Endothelial cell of umbilical vein (primary cell): ENCODE data around the gene DLGAP4. TPM values are rescaled to one million over a fixed set of nuclear protein-coding genes. Genes with fewer than 3 reads are reported as not detected.

ENCODE experiments used
- BruUV-seq: library from RNA; stranded (reverse); fragments of 400-500 nt; replicated peaks from 2 replicates; lab custom pipeline; 2021; lab: Mats Ljungman, UMichigan
- CTCF ChIA-PET: fragments of 300-600, 350-600 bp; sonication (Branson Sonifier 250); formaldehyde crosslinking; loops from one replicate; lab custom pipeline; 2021; ENCODE audit warnings: antibody characterized with exemption, inconsistent platforms; lab: Charles Lee
- POLR2A ChIA-PET: fragments of 300-600, 350-600 bp; sonication (Branson Sonifier 250); formaldehyde crosslinking; loops from one replicate; lab custom pipeline; 2021; ENCODE audit warnings: antibody characterized with exemption, inconsistent platforms; lab: Charles Lee
- DNase-seq: peaks from one replicate; pipeline ENCODE4 v3.0.0-alpha.2; 2011; ENCODE audit warnings: low read depth, low spot score
- FAIRE-seq: peaks from 2 replicates; lab custom pipeline; 2011; peaks lifted over from hg19 to GRCh38; lab: Jason Lieb, UNC
- H2AFZ ChIP-seq: 2 replicates; pipeline ENCODE4 v1.6.0; 2012; ENCODE audit warnings: low read depth, low read length, control low read depth, inconsistent platforms
- H3K27ac ChIP-seq: 2 replicates; pipeline ENCODE4 v1.5.1; 2011; ENCODE audit warnings: low read depth, mild to moderate bottlenecking, control low read depth, low read length, moderate library complexity; ENCODE audit not compliant: insufficient read depth
- H3K27me3 ChIP-seq, 2 experiments: 2 replicates each; pipeline versions ENCODE4 v1.6.0 to v1.6.1; 2011; ENCODE audit warnings: low read length in 2 of 2, mixed read lengths in 1 of 2; ENCODE audit not compliant: control insufficient read depth in 2 of 2, insufficient read depth in 2 of 2
- H3K36me3 ChIP-seq, 2 experiments: 2 replicates in 1 of 2; 3 replicates in 1 of 2; pipeline ENCODE4 v1.5.1; 2011; ENCODE audit warnings: low read length in 2 of 2, mild to moderate bottlenecking in 1 of 2, moderate library complexity in 1 of 2; ENCODE audit not compliant: control insufficient read depth in 2 of 2, insufficient read depth in 2 of 2; ENCODE audit errors: extremely low read depth in 1 of 2
- H3K4me1 ChIP-seq: 3 replicates; pipeline ENCODE4 v1.5.1; 2011; ENCODE audit warnings: mild to moderate bottlenecking, low read length; ENCODE audit not compliant: control insufficient read depth, insufficient read depth; ENCODE audit errors: extremely low read depth
- H3K4me2 ChIP-seq: 2 replicates; pipeline ENCODE4 v1.6.1; 2011; ENCODE audit warnings: low read length, control low read depth, mixed read lengths; ENCODE audit not compliant: insufficient read depth
- H3K4me3 ChIP-seq, 3 experiments: fragments of 200-600 bp in 1 of 3; sonication (generic), shearing (Covaris generic) in 1 of 3; replicated peaks in 1 of 3; 2 replicates each; pipeline ENCODE4 v1.5.1; 2011 to 2016; ENCODE audit warnings: control low read depth in 3 of 3, low read length in 3 of 3, mild to moderate bottlenecking in 2 of 3, inconsistent platforms in 1 of 3, low read depth in 1 of 3, moderate library complexity in 1 of 3; ENCODE audit not compliant: insufficient read depth in 1 of 3
- H3K79me2 ChIP-seq: 2 replicates; pipeline ENCODE4 v1.6.0; 2012; ENCODE audit warnings: low read length, inconsistent platforms; ENCODE audit not compliant: control insufficient read depth, insufficient read depth
- H3K9ac ChIP-seq: replicated peaks from 2 replicates; pipeline ENCODE3; 2011; ENCODE audit warnings: low read length, control low read depth; ENCODE audit not compliant: insufficient read depth; ENCODE audit errors: extremely low read depth
- H3K9me1 ChIP-seq: replicated peaks from 3 replicates; pipeline ENCODE4 v1.6.0; 2011; ENCODE audit warnings: mild to moderate bottlenecking, low read length; ENCODE audit not compliant: control insufficient read depth, insufficient read depth; ENCODE audit errors: extremely low read depth
- H3K9me3 ChIP-seq: replicated peaks from 2 replicates; pipeline ENCODE4 v1.5.1; 2012; ENCODE audit warnings: low read length, inconsistent platforms; ENCODE audit not compliant: control insufficient read depth, insufficient read depth
- H4K20me1 ChIP-seq: replicated peaks from 2 replicates; pipeline ENCODE3; 2011; ENCODE audit warnings: mild to moderate bottlenecking, low read length; ENCODE audit not compliant: control insufficient read depth, insufficient read depth; ENCODE audit errors: extremely low read depth
- EZH2 ChIP-seq: IDR thresholded peaks from 2 replicates; pipeline ENCODE4 v1.6.1; 2012; ENCODE audit warnings: borderline replicate concordance, low read depth, mild to moderate bottlenecking, moderate library complexity, low read length, inconsistent platforms; ENCODE audit not compliant: severe bottlenecking
- JUN ChIP-seq: IDR thresholded peaks from 2 replicates; pipeline ENCODE4 v1.6.1; 2011; ENCODE audit warnings: borderline replicate concordance, low read depth; ENCODE audit not compliant: insufficient read length, insufficient read depth
- MYC ChIP-seq: IDR thresholded peaks from one replicate; pipeline ENCODE4 v1.6.1; 2011; ENCODE audit warnings: mild to moderate bottlenecking, low read depth, low read length
- POLR2A ChIP-seq: IDR thresholded peaks from 2 replicates; pipeline ENCODE4 v1.6.1; 2012; ENCODE audit warnings: low read depth, mild to moderate bottlenecking, control low read depth, low read length
- POLR2AphosphoS5 ChIP-seq: IDR thresholded peaks from 2 replicates; pipeline ENCODE4 v1.6.1; 2012; ENCODE audit warnings: low read depth, mild to moderate bottlenecking, control low read depth, low read length, moderate library complexity; ENCODE audit not compliant: insufficient read depth
- dilution Hi-C: fragments of 300-500 bp; cut with MboI; formaldehyde crosslinking; loops from one replicate; pipeline ENCODE4 v1.15.0; 2019; ENCODE audit warnings: low sequenced_read_pairs; ENCODE audit not compliant: extremely low pct_ligation_motif_present
- intact Hi-C: fragments of 100-400 bp; cut with micrococcal nuclease; formaldehyde crosslinking; loops from one replicate; pipeline ENCODE4 v1.10.0; 2022
- polyA plus RNA-seq, 4 experiments: library from polyadenylated mRNA; depleted of rRNA in 3 of 4; stranded (reverse) in 3 of 4; unstranded in 1 of 4; fragments of >200 nt; gene quantifications; 2 replicates each; pipeline versions ENCODE4 v1.2.1 to v1.2.3, GENCODE V29; 2011 to 2012; ENCODE audit warnings: missing spikeins in 1 of 4
- total RNA-seq: library from RNA; stranded (reverse); gene quantifications from 2 replicates; pipeline ENCODE4 v1.2.3, GENCODE V29; 2021

Gene DLGAP4
- total and polyA plus RNA-seq, 2 donors (not counting 3 experiments of a cell fraction or from before 2014, with no cell fraction given), result 57.5 to 125 TPM

DNA sequence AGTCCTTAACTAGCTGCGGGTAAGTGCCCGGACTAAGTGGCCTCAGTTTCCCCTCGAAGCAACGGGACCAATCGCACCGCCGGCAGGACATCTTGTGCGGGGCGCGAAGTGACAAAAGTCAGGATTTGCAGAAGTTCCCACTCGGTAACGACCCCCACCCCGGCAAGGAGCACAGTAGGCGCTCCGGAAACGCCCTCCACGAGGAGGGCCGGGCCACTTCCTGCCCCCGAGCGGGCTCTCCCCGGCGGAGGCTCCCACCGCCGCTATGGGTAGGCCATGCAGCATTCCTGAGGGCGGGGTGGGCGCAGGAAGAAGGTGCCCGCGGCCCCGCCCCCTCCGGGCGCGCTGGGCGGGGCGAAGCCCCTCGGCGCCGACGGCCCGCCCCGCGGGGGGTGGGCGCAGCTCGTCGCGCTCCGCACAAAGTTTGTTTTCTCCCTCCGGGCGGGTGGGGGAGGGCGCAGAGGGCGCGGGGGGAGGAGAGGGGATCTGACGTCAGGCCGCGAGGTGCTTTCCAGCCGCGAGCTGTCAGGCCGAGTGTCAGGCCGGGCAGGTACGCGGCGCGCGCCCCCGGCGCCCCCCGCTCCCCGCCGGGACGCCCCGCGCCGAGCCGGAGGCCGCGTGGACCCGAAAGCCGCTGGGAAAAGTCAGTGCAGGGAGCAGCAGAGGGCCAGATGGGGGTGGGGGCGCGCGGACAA lies 267.1 kb downstream of the DLGAP4 start, which contains the start of gene TGIF2:
TGIF2 (plus strand) TSS at position 495 of the 695 bp plus-strand sequence. CDS start 5,178 bp downstream, outside the sequence.
- H3K9me3 ChIP-seq, result no peaks in the 10 kb centered on the region
- peak within 1 kb of the TSS; percentile 80 for H3K4me2 ChIP-seq
- H4K20me1 ChIP-seq, result no peaks in the 10 kb centered on the region
- ChIA-PET CTCF (interaction anchor here (0.9 to 2.0 kb wide), 2 partner anchors 19 to 32 kb away, joined by 3 to 9 read pairs; partner anchors contain the start of gene RAB5IF), POLR2A (interaction anchor here (0.6 kb wide), 2 partner anchors 32 to 1461 kb away, joined by 3 read pairs; no protein-coding TSS in a partner anchor)
- no peaks in the 10 kb centered on the region for H3K27me3 ChIP-seq
- H3K36me3 ChIP-seq, result no peaks in the 10 kb centered on the region
- peak within 1 kb of the TSS; percentile 98 for H2AFZ ChIP-seq
- H3K4me3 ChIP-seq, result peak within 1 kb of the TSS; percentile 55 to 87 (median 85)
- dilution Hi-C loops (no loop called here), intact Hi-C loops (loop anchor here (1.0 to 2.0 kb wide), 4 partner anchors 16 to 200 kb away; partner anchors contain the start of genes DSN1 and RAB5IF)
- TF ChIP-seq MYC, result no peak
- peak; percentile 78 for TF ChIP-seq POLR2A
- peak; percentile 84 for TF ChIP-seq POLR2AphosphoS5
- H3K9ac ChIP-seq, result peak within 1 kb of the TSS; percentile 92
- peaks cover 33% of the 10 kb centered on the region for H3K79me2 ChIP-seq
- no peaks in the 10 kb centered on the region for H3K9me1 ChIP-seq
- H3K27ac ChIP-seq, result peak within 1 kb of the TSS; percentile 71
- DNase-seq (peak; percentile 84), FAIRE-seq (peak; percentile 80)
- peaks cover 24% of the 10 kb centered on the region for H3K4me1 ChIP-seq
- no TSS peak for BruUV-seq

DNA sequence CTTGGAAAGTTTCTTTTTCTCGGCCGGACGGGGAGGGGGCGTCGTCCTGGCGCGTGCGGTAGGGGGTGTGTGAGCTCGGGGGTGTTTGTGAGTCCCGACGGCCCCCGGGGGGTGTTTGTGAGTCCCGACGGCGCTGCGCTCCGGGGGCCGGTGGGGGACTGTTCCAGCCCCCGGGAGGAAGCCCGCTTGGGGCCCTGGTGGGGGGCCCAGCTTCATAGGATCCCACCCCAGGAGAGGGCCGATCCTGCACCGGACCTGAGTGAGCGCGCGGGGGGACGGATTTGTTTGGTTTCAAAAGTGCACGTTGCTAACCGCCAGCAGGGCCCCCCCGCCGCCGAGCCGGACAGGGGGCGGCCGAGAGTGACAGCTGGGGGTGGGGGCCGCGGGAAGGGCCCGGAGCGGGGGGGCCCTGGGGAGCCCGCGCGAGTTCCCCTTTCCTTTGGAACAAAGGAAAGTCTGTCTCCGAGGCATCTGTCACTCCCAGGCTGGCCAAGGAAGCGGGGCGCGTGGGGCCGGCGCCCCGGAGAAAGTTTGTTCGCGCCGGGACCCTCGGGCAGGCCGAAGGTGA lies 267.7 kb downstream of the DLGAP4 start:
- Histone ChIP-seq H3K9me3 (no peaks in the 10 kb centered on the region), H3K4me2 (peak overlapping the region; percentile 54), H2AFZ (peak overlapping the region; percentile 58), H3K27ac (peak overlapping the region; percentile 63), H3K4me3 (peak overlapping the region; percentile 55 to 87 (median 85)), H3K36me3 (no peaks in the 10 kb centered on the region), H3K4me1 (peaks cover 24% of the 10 kb centered on the region), H4K20me1 (no peaks in the 10 kb centered on the region), H3K27me3 (no peaks in the 10 kb centered on the region), H3K9ac (peak overlapping the region; percentile 91), H3K79me2 (peaks cover 40% of the 10 kb centered on the region), H3K9me1 (no peaks in the 10 kb centered on the region)
- dilution Hi-C loops, result no loop called here
- BruUV-seq, result TSS peak; percentile 12
- no peak for TF ChIP-seq JUN
- no peak for TF ChIP-seq EZH2
- DNase-seq (peak; percentile 29), FAIRE-seq (no peak)
- ChIA-PET CTCF (interaction anchor here (0.9 to 2.1 kb wide), 3 partner anchors 17 to 32 kb away, joined by 3 to 9 read pairs (median 5); partner anchors contain the start of gene RAB5IF), POLR2A (no interaction called here)
- intact Hi-C loops, result loop anchor here (1.0 to 2.0 kb wide), 4 partner anchors 17 to 199 kb away; partner anchors contain the start of genes DSN1 and RAB5IF
